Measurements from ENCODE around the gene LDB2. TPM values are rescaled to one million over a fixed set of nuclear protein-coding genes. Genes with fewer than 3 reads are reported as not detected.

LDB2 gene
- total RNA-seq, 1 donor from 2014 or later: 363 TPM

- peak; percentile 22 to 65 for DNase-seq (ENCODE audit: low read depth in 2 of 2)
These were observed 299.7 kb downstream of the LDB2 start for GRCh38 chr4:16598597-16599206.

- DNase-seq (ENCODE audit: low read depth in 2 of 2): peak; percentile 96
These were observed 300.4 kb downstream of the LDB2 start for GRCh38 chr4:16597845-16598596.

- no peak for DNase-seq (ENCODE audit: low read depth in 2 of 2)
These were observed 301.0 kb downstream of the LDB2 start for GRCh38 chr4:16597443-16597842.

- DNase-seq (ENCODE audit: low read depth in 2 of 2): no peak
These were observed 302.2 kb downstream of the LDB2 start for GRCh38 chr4:16596267-16596666.

GRCh38 chr4:16594128-16594527 lies 304.3 kb downstream of the LDB2 start:
- DNase-seq (ENCODE audit: low read depth in 2 of 2): no peak

- no peak for DNase-seq (ENCODE audit: low read depth in 2 of 2)
These were observed 305.1 kb downstream of the LDB2 start for GRCh38 chr4:16593386-16593785.

- no peak for DNase-seq (ENCODE audit: low read depth in 2 of 2)
These were observed 307.1 kb downstream of the LDB2 start for GRCh38 chr4:16591272-16591826.

- DNase-seq (ENCODE audit: low read depth in 2 of 2): no peak
These were observed 307.6 kb downstream of the LDB2 start for GRCh38 chr4:16590797-16591196.

GRCh38 chr4:16588651-16589050 lies 309.8 kb downstream of the LDB2 start:
- no peak for DNase-seq (ENCODE audit: low read depth in 2 of 2)

GRCh38 chr4:16588149-16588548 lies 310.3 kb downstream of the LDB2 start:
- DNase-seq (ENCODE audit: low read depth in 2 of 2): no peak

GRCh38 chr4:16585053-16585452 lies 313.4 kb downstream of the LDB2 start:
- DNase-seq (ENCODE audit: low read depth in 2 of 2): no peak

- DNase-seq (ENCODE audit: low read depth in 2 of 2): no peak
These were observed 314.7 kb downstream of the LDB2 start for GRCh38 chr4:16583764-16584163.

- DNase-seq (ENCODE audit: low read depth in 2 of 2): peak in 1 of 2 donors; percentile 23
These were observed 315.9 kb downstream of the LDB2 start for GRCh38 chr4:16582526-16582925.

GRCh38 chr4:16582036-16582435 lies 316.4 kb downstream of the LDB2 start:
- DNase-seq (ENCODE audit: low read depth in 2 of 2): no peak

- no peak for DNase-seq (ENCODE audit: low read depth in 2 of 2)
These were observed 317.3 kb downstream of the LDB2 start for GRCh38 chr4:16581117-16581516.

GRCh38 chr4:16580514-16580913 lies 317.9 kb downstream of the LDB2 start:
- no peak for DNase-seq (ENCODE audit: low read depth in 2 of 2)

GRCh38 chr4:16579866-16580265 lies 318.6 kb downstream of the LDB2 start:
- DNase-seq (ENCODE audit: low read depth in 2 of 2): no peak

- DNase-seq (ENCODE audit: low read depth in 2 of 2): no peak
These were observed 321.3 kb downstream of the LDB2 start for GRCh38 chr4:16577177-16577576.

- no peak for DNase-seq (ENCODE audit: low read depth in 2 of 2)
These were observed 323.5 kb downstream of the LDB2 start for GRCh38 chr4:16574981-16575380.

- DNase-seq (ENCODE audit: low read depth in 2 of 2): peak; percentile 57 to 60
These were observed 324.7 kb downstream of the LDB2 start for GRCh38 chr4:16573739-16574138.

- peak; percentile 4 to 29 for DNase-seq (ENCODE audit: low read depth in 2 of 2)
These were observed 325.2 kb downstream of the LDB2 start for GRCh38 chr4:16573206-16573605.

- DNase-seq (ENCODE audit: low read depth in 2 of 2): no peak
These were observed 325.8 kb downstream of the LDB2 start for GRCh38 chr4:16572631-16573030.

- no peak for DNase-seq (ENCODE audit: low read depth in 2 of 2)
These were observed 326.3 kb downstream of the LDB2 start for GRCh38 chr4:16572161-16572560.
